HepG2 (cell line): ENCODE results near the gene SHISA5. TPM values are rescaled to one million over a fixed set of nuclear protein-coding genes. Genes with fewer than 3 reads are reported as not detected.
A peak's percentile ranks its signal among the peaks of the same experiment; 100 is the strongest.

Experiments used
- ATAC-seq: fragments of 200-7000 bp; cut with Tn5 transposase; 3 replicates; pipeline ENCODE4 v1.9.1; 2020; ENCODE audit warnings: mild to moderate bottlenecking, moderate library complexity
- BruUV-seq: library from RNA; stranded (reverse); fragments of 400-500 nt; replicated peaks from 2 replicates; lab custom pipeline; 2021; lab: Mats Ljungman, UMichigan
- CTCF ChIA-PET: fragments of 300-600 bp; formaldehyde crosslinking; extraction: SDS; loops from one replicate; lab custom pipeline; 2021; ENCODE audit warnings: low total read pairs, inconsistent platforms, low intra/inter-chr PET ratio; lab: Yijun Ruan, JAX
- POLR2A ChIA-PET: fragments of 350-600 bp; sonication (Branson Sonifier 250); formaldehyde crosslinking; loops from one replicate; lab custom pipeline; 2020; ENCODE audit warnings: antibody characterized with exemption, inconsistent platforms; lab: Yijun Ruan, JAX
- DNase-seq: peaks from one replicate; pipeline ENCODE4 v3.0.0-alpha.2; 2015; ENCODE audit warnings: low spot score
- FAIRE-seq: peaks from 3 replicates; lab custom pipeline; 2011; peaks lifted over from hg19 to GRCh38; lab: Jason Lieb, UNC
- H2AFZ ChIP-seq: one replicate; pipeline ENCODE4 v1.6.1; 2011; ENCODE audit warnings: low read length, inconsistent platforms
- H3K27ac ChIP-seq: fragments of 300-600 bp; 3 replicates; pipeline ENCODE4 v1.8.0; 2011; ENCODE audit warnings: mixed run types, mild to moderate bottlenecking, mixed read lengths, low read length, inconsistent platforms; ENCODE audit not compliant: insufficient read depth; ENCODE audit errors: extremely low read length
- H3K27me3 ChIP-seq, 2 experiments: fragments of 200-600 bp in 1 of 2; 2 replicates in 1 of 2; 3 replicates in 1 of 2; pipeline versions ENCODE4 v1.6.0 to v1.8.0; 2011; ENCODE audit warnings: low read length in 2 of 2, mild to moderate bottlenecking in 2 of 2, moderate library complexity in 2 of 2, inconsistent platforms in 1 of 2; ENCODE audit not compliant: insufficient read depth in 2 of 2, control insufficient read depth in 1 of 2
- H3K36me3 ChIP-seq, 2 experiments: fragments of 200-600 bp in 1 of 2; replicated peaks in 1 of 2; 2 replicates in 1 of 2; 3 replicates in 1 of 2; pipeline versions ENCODE4 v1.5.1 to v1.8.0; 2011; ENCODE audit warnings: low read length in 2 of 2, inconsistent platforms in 1 of 2; ENCODE audit not compliant: insufficient read depth in 2 of 2, control insufficient read depth in 1 of 2
- H3K4me1 ChIP-seq: 2 replicates; pipeline ENCODE4 v1.5.1; 2012; ENCODE audit warnings: low read length, inconsistent platforms; ENCODE audit not compliant: insufficient read depth
- H3K4me2 ChIP-seq: 2 replicates; pipeline ENCODE4 v1.6.0; 2011; ENCODE audit warnings: low read depth, low read length, inconsistent platforms
- H3K4me3 ChIP-seq, 3 experiments: fragments of 200-600 bp in 1 of 3; sonication (generic), shearing (Covaris generic) in 1 of 3; replicated peaks in 1 of 3; 2 replicates each; pipeline ENCODE4 v1.5.1; 2011 to 2016; ENCODE audit warnings: low read length in 3 of 3, inconsistent platforms in 2 of 3, low read depth in 2 of 3, mild to moderate bottlenecking in 2 of 3, control low read depth in 1 of 3, mixed read lengths in 1 of 3; ENCODE audit not compliant: insufficient read depth in 1 of 3
- H3K79me2 ChIP-seq: one replicate; pipeline ENCODE4 v1.6.1; 2011; ENCODE audit warnings: low read length, inconsistent platforms; ENCODE audit not compliant: insufficient read depth
- H3K9ac ChIP-seq: 2 replicates; pipeline ENCODE4 v1.6.0; 2011; ENCODE audit warnings: mild to moderate bottlenecking, low read depth, low read length, inconsistent platforms; ENCODE audit not compliant: insufficient read depth
- H3K9me3 ChIP-seq: 2 replicates; pipeline ENCODE4 v1.5.1; 2012; ENCODE audit warnings: mild to moderate bottlenecking, low read length
- H4K20me1 ChIP-seq: 2 replicates; pipeline ENCODE4 v1.6.0; 2011; ENCODE audit warnings: inconsistent platforms, mild to moderate bottlenecking, low read length, moderate library complexity; ENCODE audit not compliant: insufficient read depth
- ETV5 ChIP-seq: IDR thresholded peaks from 2 replicates; pipeline ENCODE4 v1.6.1; 2018; ENCODE audit warnings: missing biosample characterization, missing genetic modification reagents, inconsistent platforms, borderline replicate concordance
- MED8 ChIP-seq: sonication (generic); formaldehyde crosslinking; IDR thresholded peaks from 2 replicates; pipeline ENCODE4 v1.8.1; 2023; ENCODE audit warnings: mild to moderate bottlenecking, missing genetic modification reagents; ENCODE audit not compliant: insufficient replicate concordance
- NR2F2 ChIP-seq: IDR thresholded peaks from 2 replicates; pipeline ENCODE4 v1.6.1; 2012; ENCODE audit warnings: low read depth, inconsistent platforms, borderline replicate concordance
- SMC3 ChIP-seq: IDR thresholded peaks from 2 replicates; pipeline ENCODE4 v1.6.1; 2011; ENCODE audit warnings: low read length, improper control_type of control experiment
- TP53 ChIP-seq: sonication (generic); formaldehyde crosslinking; conservative IDR thresholded peaks from 2 replicates; pipeline ENCODE4 v1.4.0; 2020; ENCODE audit warnings: missing genetic modification reagents
- U2AF2 ChIP-seq: fragments of 200-400 bp; formaldehyde crosslinking; IDR thresholded peaks from 2 replicates; pipeline ENCODE4 v1.6.1; 2017; ENCODE audit warnings: low read depth, mild to moderate bottlenecking, low read length
- ZBTB4 ChIP-seq: sonication (generic); formaldehyde crosslinking; IDR thresholded peaks from 2 replicates; pipeline ENCODE4 v1.4.0; 2020; ENCODE audit warnings: missing genetic modification reagents, mild to moderate bottlenecking, borderline replicate concordance
- ZFX ChIP-seq: sonication (generic); formaldehyde crosslinking; IDR thresholded peaks from 2 replicates; pipeline ENCODE4 v1.4.0; 2020; ENCODE audit warnings: mild to moderate bottlenecking, low read depth, missing genetic modification reagents, moderate library complexity
- ZFY ChIP-seq: sonication (generic); formaldehyde crosslinking; IDR thresholded peaks from 2 replicates; pipeline ENCODE4 v1.4.0; 2020; ENCODE audit warnings: missing genetic modification reagents
- ZNF232 ChIP-seq: sonication (generic); formaldehyde crosslinking; IDR thresholded peaks from 2 replicates; pipeline ENCODE4 v1.4.0; 2020; ENCODE audit warnings: missing genetic modification reagents, borderline replicate concordance
- ZNF652 ChIP-seq: IDR thresholded peaks from 2 replicates; pipeline ENCODE4 v1.6.1; 2016; ENCODE audit warnings: low read depth, borderline replicate concordance
- ZNF687 ChIP-seq: sonication (generic); formaldehyde crosslinking; IDR thresholded peaks from 2 replicates; pipeline ENCODE4 v1.5.1; 2020; ENCODE audit warnings: mild to moderate bottlenecking, missing genetic modification reagents, moderate library complexity
- ZNF703 ChIP-seq: sonication (generic); formaldehyde crosslinking; IDR thresholded peaks from 2 replicates; pipeline ENCODE4 v1.5.1; 2020; ENCODE audit warnings: missing genetic modification reagents, mild to moderate bottlenecking, moderate library complexity, borderline replicate concordance
- WGBS: methylation state at CpG from one replicate; pipeline ENCODE4 v1.1.6; 2017; ENCODE audit warnings: low lambda C conversion rate; 5-methylcytosine and 5-hydroxymethylcytosine counted together
- in situ Hi-C: cut with HindIII; loops from 2 replicates; pipeline ENCODE4 v1.10.0; 2017; ENCODE audit warnings: low pct_unique_long_range_greater_than_20kb; ENCODE audit not compliant: extremely low pct_ligation_motif_present
- intact Hi-C: fragments of 100-400 bp; cut with micrococcal nuclease; formaldehyde crosslinking; loops from one replicate; pipeline ENCODE4 v1.10.0; 2022; ENCODE audit not compliant: unreplicated experiment
- polyA plus RNA-seq, 8 experiments: library from polyadenylated mRNA; depleted of rRNA in 3 of 8; stranded (reverse) in 7 of 8; unstranded in 1 of 8; fragments of >200 nt; fragmentation: Illumina TruSeq in 4 of 8; extraction: Trizol in 4 of 8; gene quantifications; 2 replicates each; pipeline versions ENCODE4 v1.2.1 to v1.2.3, GENCODE V29; 2011 to 2016; ENCODE audit warnings: low read depth in 4 of 8, missing spikeins in 1 of 8, mixed read lengths in 1 of 8; ENCODE audit not compliant: insufficient read depth in 1 of 8
- total RNA-seq, 5 experiments: library from RNA; depleted of rRNA; stranded (reverse); fragments of >200 nt; fragmentation: Illumina TruSeq; extraction: Trizol; gene quantifications; 2 replicates each; pipeline ENCODE4 v1.2.3, GENCODE V29; 2016; ENCODE audit warnings: low read depth in 1 of 5

Gene SHISA5
- total and polyA plus RNA-seq, 2 of the 13 experiments (the other 11 are each of a cell fraction or from before 2014, with no cell fraction given): 75.8 to 91.4 TPM

- peaks cover 3 to 4% of the 10 kb centered on the region in 2 experiments; a peak in 4 of 5 replicates for H3K36me3 ChIP-seq
- peak overlapping the region; percentile 45; the same call in 1 of the 2 replicates for H3K9ac ChIP-seq
- 0 out of 2 replicates have a peak, but pooled peaks have one; percentile 4 for TF ChIP-seq ZFX (CRISPR knock-in tag)
- no peak for TF ChIP-seq ZNF703 (CRISPR knock-in tag)
- no peak for TF ChIP-seq U2AF2
- no peak for TF ChIP-seq MED8 (CRISPR knock-in tag)
- TF ChIP-seq ZFY (CRISPR knock-in tag): 0 out of 2 replicates have a peak, but pooled peaks have one; percentile 34
- 0 out of 2 replicates have a peak, but pooled peaks have one; percentile 56 for TF ChIP-seq ZBTB4 (CRISPR knock-in tag)
- TF ChIP-seq ZNF687: peak; percentile 63
- no peak for TF ChIP-seq ZNF652 (CRISPR knock-in tag)
- TF ChIP-seq NR2F2: no peak
- no peak for TF ChIP-seq ZNF232 (CRISPR knock-in tag)
- 0 out of 2 replicates have a peak, but pooled peaks have one; percentile 16 for TF ChIP-seq ETV5 (CRISPR knock-in tag)
- no peak for TF ChIP-seq SMC3
- 0 out of 2 replicates have a peak, but pooled peaks have one; percentile 39 for TF ChIP-seq TP53 (CRISPR knock-in tag)
These were observed 71.3 kb downstream of the SHISA5 start for GRCh38 chr3:48432411-48433371.

More at GRCh38 chr3:48432411-48433371, 71.3 kb downstream of the SHISA5 start:
- ATAC-seq: no peak
- 0 out of 6 replicates have a peak overlapping the region, but pooled peaks of 1 of the 3 experiments have one; percentile 26 for H3K4me3 ChIP-seq
- peak overlapping the region; percentile 49 for H3K4me2 ChIP-seq
- peaks cover 16% of the 10 kb centered on the region for H3K79me2 ChIP-seq
- ChIA-PET CTCF (interaction anchor here (5.7 kb wide), 1 partner anchor 32 kb away, joined by 117 read pairs; no protein-coding TSS in a partner anchor), POLR2A (interaction anchor here (0.5 to 9.0 kb wide), 11 partner anchors 9 to 192 kb away, joined by 3 to 130 read pairs (median 15); partner anchors contain the start of genes ATRIP, CCDC51, TMA7 and ZNF589)
- no peak for DNase-seq
- 90% methylated on average over 2 of the region's 16 CpGs for WGBS
- H2AFZ ChIP-seq: no peak overlapping the region
- in situ Hi-C loops: no loop called here
- FAIRE-seq: peak; percentile 37
- no peaks in the 10 kb centered on the region for H3K9me3 ChIP-seq
- intact Hi-C loops: no loop called here
- peak overlapping the region; percentile 99 for H3K27ac ChIP-seq
- no TSS peak for BruUV-seq
- peaks cover 7% of the 10 kb centered on the region for H4K20me1 ChIP-seq
- H3K4me1 ChIP-seq: peaks cover 75% of the 10 kb centered on the region
- H3K27me3 ChIP-seq: no peaks in the 10 kb centered on the region
